ENCODE data around the gene HMCN1.

The HMCN1 gene

GRCh38 chr1:186026946-186027345 lies 292.8 kb downstream of the HMCN1 start:
- no peak for DNase-seq (ENCODE audit: low spot score)
- TF ChIP-seq CTCF (IDR thresholded peaks at IDR 0.05; ENCODE audit: extremely low read depth, insufficient read depth, missing control alignments) = no peak
- in situ Hi-C loops (cut with MboI; ENCODE audit: low pct_unique_long_range_greater_than_20kb, low sequenced_read_pairs, unreplicated experiment) = no loop called here

- in situ Hi-C loops (cut with MboI; ENCODE audit: low pct_unique_long_range_greater_than_20kb, low sequenced_read_pairs, unreplicated experiment) = no loop called here
- DNase-seq (ENCODE audit: low spot score) = no peak
- TF ChIP-seq CTCF (IDR thresholded peaks at IDR 0.05; ENCODE audit: extremely low read depth, insufficient read depth, missing control alignments) = no peak
These were observed 293.4 kb downstream of the HMCN1 start for GRCh38 chr1:186027621-186028020.

GRCh38 chr1:186030453-186030852 lies 296.3 kb downstream of the HMCN1 start:
- DNase-seq (ENCODE audit: low spot score) = no peak
- in situ Hi-C loops (cut with MboI; ENCODE audit: low pct_unique_long_range_greater_than_20kb, low sequenced_read_pairs, unreplicated experiment) = no loop called here
- TF ChIP-seq CTCF (IDR thresholded peaks at IDR 0.05; ENCODE audit: extremely low read depth, insufficient read depth, missing control alignments) = no peak

- no peak for TF ChIP-seq CTCF (IDR thresholded peaks at IDR 0.05; ENCODE audit: extremely low read depth, insufficient read depth, missing control alignments)
- no peak for DNase-seq (ENCODE audit: low spot score)
- in situ Hi-C loops (cut with MboI; ENCODE audit: low pct_unique_long_range_greater_than_20kb, low sequenced_read_pairs, unreplicated experiment) = no loop called here
These were observed 299.7 kb downstream of the HMCN1 start for GRCh38 chr1:186033847-186034271.

GRCh38 chr1:186042230-186042629 lies 308.0 kb downstream of the HMCN1 start:
- in situ Hi-C loops (cut with MboI; ENCODE audit: low pct_unique_long_range_greater_than_20kb, low sequenced_read_pairs, unreplicated experiment) = no loop called here
- no peak for TF ChIP-seq CTCF (IDR thresholded peaks at IDR 0.05; ENCODE audit: extremely low read depth, insufficient read depth, missing control alignments)
- DNase-seq (ENCODE audit: low spot score) = no peak

GRCh38 chr1:186043296-186043695 lies 309.1 kb downstream of the HMCN1 start:
- no peak for DNase-seq (ENCODE audit: low spot score)
- in situ Hi-C loops (cut with MboI; ENCODE audit: low pct_unique_long_range_greater_than_20kb, low sequenced_read_pairs, unreplicated experiment) = no loop called here
- no peak for TF ChIP-seq CTCF (IDR thresholded peaks at IDR 0.05; ENCODE audit: extremely low read depth, insufficient read depth, missing control alignments)

All from GM13977 (cell line).